DMS 273 (cell line): ENCODE data around the gene TUB.

Experiments used
- DNase-seq: peaks from one replicate; lab custom pipeline; 2025; ENCODE audit not compliant: unreplicated experiment; lab: John Stamatoyannopoulos, UW

Gene TUB

GRCh38 chr11:8089791-8090510 lies 8.9 kb downstream of the TUB start:
- DNase-seq, result no peak

GRCh38 chr11:8090756-8091155 lies 9.7 kb downstream of the TUB start:
- DNase-seq, result peak; percentile 57

- no peak for DNase-seq
These were observed 10.7 kb downstream of the TUB start for GRCh38 chr11:8091721-8092120.

GRCh38 chr11:8092587-8093424 lies 11.8 kb downstream of the TUB start:
- peak; percentile 76 for DNase-seq

GRCh38 chr11:8093931-8094575 lies 13.0 kb downstream of the TUB start:
- DNase-seq, result no peak

GRCh38 chr11:8094656-8095055 lies 13.6 kb downstream of the TUB start:
- no peak for DNase-seq

GRCh38 chr11:8095371-8095770 lies 14.4 kb downstream of the TUB start:
- no peak for DNase-seq

GRCh38 chr11:8095806-8096522 lies 15.0 kb downstream of the TUB start:
- no peak for DNase-seq

- DNase-seq, result no peak
These were observed 15.6 kb downstream of the TUB start for GRCh38 chr11:8096575-8096974.

- DNase-seq, result no peak
These were observed 16.1 kb downstream of the TUB start for GRCh38 chr11:8097062-8097461.

- no peak for DNase-seq
These were observed 16.5 kb downstream of the TUB start for GRCh38 chr11:8097468-8097867.

GRCh38 chr11:8097926-8098325 lies 16.9 kb downstream of the TUB start:
- DNase-seq, result no peak

GRCh38 chr11:8098361-8098760 lies 17.4 kb downstream of the TUB start:
- no peak for DNase-seq

GRCh38 chr11:8098879-8099278 lies 17.9 kb downstream of the TUB start:
- no peak for DNase-seq

GRCh38 chr11:8099291-8099899 lies 18.4 kb downstream of the TUB start:
- peak; percentile 73 for DNase-seq

GRCh38 chr11:8100158-8100557 lies 19.1 kb downstream of the TUB start:
- no peak for DNase-seq

GRCh38 chr11:8100605-8101004 lies 19.6 kb downstream of the TUB start:
- no peak for DNase-seq

- no peak for DNase-seq
These were observed 20.4 kb downstream of the TUB start for GRCh38 chr11:8101421-8101820.

GRCh38 chr11:8102296-8102915 lies 21.4 kb downstream of the TUB start:
- no peak for DNase-seq

- no peak for DNase-seq
These were observed 22.0 kb downstream of the TUB start for GRCh38 chr11:8102965-8103364.
